ENCODE results near the gene POGZ. TPM values are rescaled to one million over a fixed set of nuclear protein-coding genes. Genes with fewer than 3 reads are reported as not detected.

POGZ gene
- total and polyA plus RNA-seq, 2 of the 4 experiments (the other 2 are of a cell fraction): 20.8 to 33.5 TPM

DNA sequence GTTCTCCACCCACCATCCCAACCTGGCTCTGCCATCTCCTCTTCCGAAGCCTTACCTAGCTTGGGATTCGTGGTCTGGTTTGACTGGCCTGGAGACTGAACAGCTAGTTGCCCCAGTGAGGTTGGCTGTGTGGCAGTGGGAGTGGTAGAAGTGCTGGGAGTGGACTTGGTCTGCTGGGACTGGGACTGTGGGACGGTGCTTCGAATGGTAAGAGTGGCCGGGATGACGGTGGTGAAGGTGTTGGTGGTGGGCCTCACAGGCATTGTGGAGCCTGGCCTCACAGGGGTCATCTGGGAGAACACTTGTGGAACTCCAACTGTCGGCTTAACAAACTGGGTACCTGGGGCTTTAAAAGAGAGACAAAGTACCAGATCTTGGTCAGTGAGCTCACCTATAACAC is 31.2 kb downstream of the POGZ start:
- H3K23ac ChIP-seq (ENCODE audit: low read depth, low read length): no peak overlapping the region
- H3K18ac ChIP-seq (ENCODE audit: low read depth, low read length): no peak overlapping the region
- H2AFZ ChIP-seq (replicated peaks; ENCODE audit: low read length, poor library complexity): no peak overlapping the region
- H3K4me1 ChIP-seq (ENCODE audit: control insufficient read depth, insufficient read depth, low read length): no peaks in the 10 kb centered on the region
- DNase-seq (no peak), ATAC-seq (ENCODE audit: low read depth) (no peak)
- H3K4me2 ChIP-seq (ENCODE audit: low read depth, low read length): no peak overlapping the region
- CTCF ChIA-PET: no interaction called here
- in situ Hi-C loops (cut with MboI; ENCODE audit: low sequenced_read_pairs): no loop called here
- H2AK5ac ChIP-seq (ENCODE audit: low read depth, low read length): no peak overlapping the region
- H3K27me3 ChIP-seq (ENCODE audit: control insufficient read depth, insufficient read depth, low read length): no peaks in the 10 kb centered on the region
- peaks cover 22 to 48% of the 10 kb centered on the region in 2 experiments for H3K79me1 ChIP-seq (ENCODE audit: low read depth in 1 of 2, low read length in 2 of 2)
- no peak overlapping the region for H2AK9ac ChIP-seq (replicated peaks; ENCODE audit: low read depth, low read length, poor library complexity)
- H3K14ac ChIP-seq (replicated peaks; ENCODE audit: low read depth, low read length): no peak overlapping the region
- H4K91ac ChIP-seq (ENCODE audit: insufficient read depth, low read depth, low read length): no peak overlapping the region
- H4K8ac ChIP-seq (ENCODE audit: low read depth in 2 of 2, low read length in 2 of 2): no peak overlapping the region
- H3K4me3 ChIP-seq (ENCODE audit: insufficient read depth, low read depth, low read length): no peak overlapping the region
- H3K36me3 ChIP-seq (ENCODE audit: control insufficient read depth, insufficient read depth, low read length): peaks cover 37% of the 10 kb centered on the region
- H4K20me1 ChIP-seq (ENCODE audit: insufficient read depth, low read length): peaks cover 17% of the 10 kb centered on the region
- no TSS peak for BruUV-seq (replicated peaks)
- no peaks in the 10 kb centered on the region for H3K9me3 ChIP-seq (ENCODE audit: control insufficient read depth, insufficient read depth, low read length)
- no peak overlapping the region for H2BK120ac ChIP-seq (ENCODE audit: low read depth, low read length)
- no peak overlapping the region for H4K5ac ChIP-seq (ENCODE audit: low read depth, low read length)
- intact Hi-C loops (cut with micrococcal nuclease): no loop called here
- POLR2A ChIA-PET (ENCODE audit: unreplicated experiment): interaction anchor here (0.5 kb wide), 1 partner anchor 15 kb away, joined by 10 read pairs; no protein-coding TSS in a partner anchor
- WGBS, 2 experiments (ENCODE audit: extremely low coverage in 2 of 2, insufficient read length in 1 of 2): no CpG with 5 or more reads among the region's 7 CpGs
- no peak overlapping the region for H3K56ac ChIP-seq (ENCODE audit: extremely low read depth, insufficient read depth, low read length)
- H2BK5ac ChIP-seq (ENCODE audit: low read depth, low read length, poor library complexity, severe bottlenecking): no peak overlapping the region
- H3K27ac ChIP-seq (ENCODE audit: insufficient read depth, low read length): no peak overlapping the region
- TF ChIP-seq RFX5 (IDR thresholded peaks at IDR 0.05; ENCODE audit: low read depth, low read length): no peak
- TF ChIP-seq, protein P1, sequence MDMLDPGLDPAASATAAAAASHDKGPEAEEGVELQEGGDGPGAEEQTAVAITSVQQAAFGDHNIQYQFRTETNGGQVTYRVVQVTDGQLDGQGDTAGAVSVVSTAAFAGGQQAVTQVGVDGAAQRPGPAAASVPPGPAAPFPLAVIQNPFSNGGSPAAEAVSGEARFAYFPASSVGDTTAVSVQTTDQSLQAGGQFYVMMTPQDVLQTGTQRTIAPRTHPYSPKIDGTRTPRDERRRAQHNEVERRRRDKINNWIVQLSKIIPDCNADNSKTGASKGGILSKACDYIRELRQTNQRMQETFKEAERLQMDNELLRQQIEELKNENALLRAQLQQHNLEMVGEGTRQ (IDR thresholded peaks at IDR 0.05; ENCODE audit: low read depth, low read length): no peak
- H3K9ac ChIP-seq (ENCODE audit: low read depth, low read length): no peak overlapping the region
- dilution Hi-C loops (cut with HindIII; ENCODE audit: low sequenced_read_pairs, unreplicated experiment): no loop called here
- peaks cover 5% of the 10 kb centered on the region; the same call in 1 of the 2 replicates for H3K9me1 ChIP-seq (ENCODE audit: insufficient read depth, low read length)
- H2BK15ac ChIP-seq (ENCODE audit: low read depth, low read length): no peak overlapping the region
- no peak overlapping the region for H2BK20ac ChIP-seq (ENCODE audit: low read depth, low read length)
- no peak overlapping the region for H3K4ac ChIP-seq (ENCODE audit: low read depth, low read length)

Data from IMR-90 (cell line).